Neural crest cell (in vitro differentiated cells): Measurements from ENCODE around the gene BCORL1. TPM values are rescaled to one million over a fixed set of nuclear protein-coding genes. Genes with fewer than 3 reads are reported as not detected.

Experiments used
- DNase-seq: peaks from one replicate; pipeline ENCODE4 v3.0.0; 2021; ENCODE audit warnings: low read depth, mixed read lengths, low spot score
- H3K27ac Mint-ChIP-seq: one replicate; pipeline ENCODE4 v1.8.0; 2021; ENCODE audit warnings: mild to moderate bottlenecking, mixed read lengths; ENCODE audit not compliant: unreplicated experiment
- H3K27me3 Mint-ChIP-seq: 2 replicates; pipeline ENCODE4 v1.8.0; 2021; ENCODE audit warnings: low read depth, mild to moderate bottlenecking, mixed read lengths
- H3K36me3 Mint-ChIP-seq: 2 replicates; pipeline ENCODE4 v1.8.0; 2021; ENCODE audit warnings: low read depth, mild to moderate bottlenecking, mixed read lengths
- H3K4me1 Mint-ChIP-seq: 2 replicates; pipeline ENCODE4 v1.8.0; 2021; ENCODE audit warnings: mixed read lengths
- H3K4me3 Mint-ChIP-seq: one replicate; pipeline ENCODE4 v1.8.0; 2021; ENCODE audit warnings: mild to moderate bottlenecking, mixed read lengths
- H3K9me3 Mint-ChIP-seq: 2 replicates; pipeline ENCODE4 v1.8.0; 2021; ENCODE audit warnings: mixed read lengths
- total RNA-seq: library from RNA; stranded (reverse); gene quantifications from 2 replicates; pipeline ENCODE4 v1.2.1, GENCODE V29; 2021
- TF ChIP-seq, protein P1 (sequence below): fragments of 200-600 bp; sonication (generic); conservative IDR thresholded peaks from 2 replicates; pipeline ENCODE4 v1.5.0; 2021; ENCODE audit warnings: antibody characterized with exemption, mild to moderate bottlenecking

The BCORL1 gene
- total RNA-seq, 1 donor from 2014 or later = 46.2 TPM

DNA sequence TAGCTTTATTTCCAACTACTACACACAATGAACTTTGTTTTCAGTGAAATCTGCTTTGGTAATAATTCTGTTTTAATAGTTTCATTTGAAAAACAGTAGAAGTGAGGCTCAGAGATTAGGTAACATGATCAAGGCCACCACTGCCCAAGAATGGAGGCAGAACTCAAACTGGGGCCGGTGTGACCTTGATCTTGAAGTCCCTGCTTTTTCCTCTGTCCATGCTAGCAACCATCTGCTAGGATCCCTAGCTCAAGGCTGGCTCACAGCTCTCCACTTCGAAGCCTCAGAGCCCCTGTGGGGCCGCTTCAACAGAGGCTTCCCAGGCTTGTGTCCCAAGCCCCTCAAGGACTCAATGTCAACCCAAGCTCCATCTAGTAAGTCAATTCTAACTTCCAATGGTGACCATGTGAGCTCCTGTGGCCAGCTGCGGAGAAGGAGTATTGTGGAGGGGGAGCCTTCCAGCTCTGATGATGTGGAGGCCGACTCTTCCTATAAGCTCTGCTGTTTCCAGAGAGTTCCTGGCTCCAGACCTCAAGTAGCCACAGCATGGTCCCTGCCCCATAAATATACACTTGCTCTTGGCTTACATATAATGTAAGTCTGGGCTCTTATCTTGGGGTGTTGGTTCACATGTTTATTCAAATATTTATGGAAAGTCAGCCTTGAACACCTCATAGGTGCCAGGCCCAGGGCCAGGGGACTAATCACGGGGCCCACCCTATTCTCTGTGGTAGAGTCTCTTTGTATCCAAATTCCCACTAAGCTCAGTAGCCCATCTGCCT is 113.0 kb downstream of the BCORL1 start:
- DNase-seq = no peak
- H3K4me3 Mint-ChIP-seq = no peak overlapping the region
- H3K9me3 Mint-ChIP-seq = no peaks in the 10 kb centered on the region
- no peaks in the 10 kb centered on the region for H3K27me3 Mint-ChIP-seq
- H3K36me3 Mint-ChIP-seq = no peaks in the 10 kb centered on the region
- no peak overlapping the region for H3K27ac Mint-ChIP-seq
- no peaks in the 10 kb centered on the region for H3K4me1 Mint-ChIP-seq
- TF ChIP-seq, protein P1, sequence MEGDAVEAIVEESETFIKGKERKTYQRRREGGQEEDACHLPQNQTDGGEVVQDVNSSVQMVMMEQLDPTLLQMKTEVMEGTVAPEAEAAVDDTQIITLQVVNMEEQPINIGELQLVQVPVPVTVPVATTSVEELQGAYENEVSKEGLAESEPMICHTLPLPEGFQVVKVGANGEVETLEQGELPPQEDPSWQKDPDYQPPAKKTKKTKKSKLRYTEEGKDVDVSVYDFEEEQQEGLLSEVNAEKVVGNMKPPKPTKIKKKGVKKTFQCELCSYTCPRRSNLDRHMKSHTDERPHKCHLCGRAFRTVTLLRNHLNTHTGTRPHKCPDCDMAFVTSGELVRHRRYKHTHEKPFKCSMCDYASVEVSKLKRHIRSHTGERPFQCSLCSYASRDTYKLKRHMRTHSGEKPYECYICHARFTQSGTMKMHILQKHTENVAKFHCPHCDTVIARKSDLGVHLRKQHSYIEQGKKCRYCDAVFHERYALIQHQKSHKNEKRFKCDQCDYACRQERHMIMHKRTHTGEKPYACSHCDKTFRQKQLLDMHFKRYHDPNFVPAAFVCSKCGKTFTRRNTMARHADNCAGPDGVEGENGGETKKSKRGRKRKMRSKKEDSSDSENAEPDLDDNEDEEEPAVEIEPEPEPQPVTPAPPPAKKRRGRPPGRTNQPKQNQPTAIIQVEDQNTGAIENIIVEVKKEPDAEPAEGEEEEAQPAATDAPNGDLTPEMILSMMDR = no peak

DNA sequence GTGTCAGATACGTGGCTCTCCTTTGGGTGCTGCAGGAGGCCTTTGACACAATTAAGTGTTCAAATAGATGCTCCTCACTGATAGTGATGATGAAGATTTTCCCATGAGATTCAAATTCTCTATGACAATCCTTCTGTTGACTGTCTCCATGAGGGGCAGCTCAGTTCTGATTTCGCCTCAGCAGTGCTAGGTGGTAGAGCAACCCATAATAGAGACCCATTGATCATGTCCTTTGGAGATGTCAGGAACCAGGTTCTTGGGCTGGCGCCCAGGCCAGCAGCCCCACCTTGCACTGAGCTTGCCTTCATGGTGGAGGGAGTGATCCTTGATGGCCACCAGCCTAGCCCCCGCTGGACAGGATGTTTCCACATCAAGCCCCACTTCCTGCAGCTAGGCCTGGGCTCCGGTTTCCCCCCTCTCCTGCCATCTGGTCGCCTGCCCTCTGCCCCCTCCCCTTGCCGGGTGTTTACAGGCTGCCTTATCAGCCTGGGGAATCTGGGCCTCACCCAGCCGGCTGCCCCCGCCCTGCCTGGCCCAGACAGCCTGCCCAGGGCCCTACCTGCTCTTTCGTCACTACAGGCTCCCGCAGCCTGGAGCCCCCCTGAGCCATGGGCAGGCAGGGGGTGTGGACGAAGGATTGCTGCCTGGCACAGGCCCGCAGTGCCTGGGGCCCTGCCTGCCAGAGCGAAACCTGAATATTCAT is 115.2 kb downstream of the BCORL1 start:
- no peak for DNase-seq
- no peaks in the 10 kb centered on the region for H3K4me1 Mint-ChIP-seq
- no peaks in the 10 kb centered on the region for H3K27me3 Mint-ChIP-seq
- TF ChIP-seq, protein P1 = no peak
- peaks cover 2% of the 10 kb centered on the region for H3K9me3 Mint-ChIP-seq
- H3K27ac Mint-ChIP-seq = no peak overlapping the region
- no peak overlapping the region for H3K4me3 Mint-ChIP-seq
- H3K36me3 Mint-ChIP-seq = no peaks in the 10 kb centered on the region

DNA sequence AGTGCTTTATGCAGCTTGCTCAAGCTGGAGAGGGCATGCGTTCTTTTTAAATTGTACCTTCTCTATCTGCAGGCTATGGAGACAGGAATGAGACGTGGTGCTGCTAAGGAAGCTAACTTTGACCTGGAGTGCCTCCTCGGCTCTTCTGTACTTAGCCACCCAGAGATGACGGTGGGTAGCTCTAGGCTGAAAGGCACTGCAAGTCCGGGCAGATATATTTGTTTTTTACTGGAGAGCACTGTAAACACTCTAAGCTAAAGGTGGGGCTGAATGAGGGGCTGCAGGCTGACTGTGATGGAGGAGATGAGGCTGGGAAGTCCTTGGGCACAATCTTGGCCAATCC is 115.7 kb downstream of the BCORL1 start:
- no peaks in the 10 kb centered on the region for H3K36me3 Mint-ChIP-seq
- no peak for DNase-seq
- H3K27ac Mint-ChIP-seq = no peak overlapping the region
- TF ChIP-seq, protein P1 = no peak
- no peaks in the 10 kb centered on the region for H3K4me1 Mint-ChIP-seq
- H3K9me3 Mint-ChIP-seq = peaks cover 2% of the 10 kb centered on the region
- H3K4me3 Mint-ChIP-seq = no peak overlapping the region
- peaks cover 2% of the 10 kb centered on the region for H3K27me3 Mint-ChIP-seq

DNA sequence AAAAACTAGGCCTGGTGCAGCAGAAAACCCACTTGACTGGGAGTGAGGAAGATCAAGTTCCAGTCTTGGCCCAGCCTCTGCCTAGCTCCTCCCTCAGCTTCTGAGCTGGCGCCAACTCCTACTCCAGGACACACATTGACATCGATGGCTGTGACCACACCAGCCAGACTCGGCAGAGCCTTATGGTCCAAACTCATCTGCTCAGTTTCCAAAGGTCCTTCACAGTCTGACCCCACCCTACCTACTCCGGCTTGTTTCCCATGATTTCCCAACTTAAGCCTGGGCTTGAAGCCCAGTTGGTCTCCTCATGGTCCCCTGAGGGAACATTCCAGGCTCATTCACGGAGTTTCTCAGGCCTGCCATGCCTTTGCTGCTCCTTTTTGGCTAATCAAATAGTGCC is 117.7 kb downstream of the BCORL1 start:
- Mint-ChIP-seq H3K27me3 (peaks cover 4% of the 10 kb centered on the region), H3K4me3 (no peak overlapping the region), H3K36me3 (no peaks in the 10 kb centered on the region), H3K4me1 (peaks cover 1% of the 10 kb centered on the region), H3K27ac (no peak overlapping the region), H3K9me3 (peaks cover 2% of the 10 kb centered on the region)
- no peak for DNase-seq
- TF ChIP-seq, protein P1 = no peak

DNA sequence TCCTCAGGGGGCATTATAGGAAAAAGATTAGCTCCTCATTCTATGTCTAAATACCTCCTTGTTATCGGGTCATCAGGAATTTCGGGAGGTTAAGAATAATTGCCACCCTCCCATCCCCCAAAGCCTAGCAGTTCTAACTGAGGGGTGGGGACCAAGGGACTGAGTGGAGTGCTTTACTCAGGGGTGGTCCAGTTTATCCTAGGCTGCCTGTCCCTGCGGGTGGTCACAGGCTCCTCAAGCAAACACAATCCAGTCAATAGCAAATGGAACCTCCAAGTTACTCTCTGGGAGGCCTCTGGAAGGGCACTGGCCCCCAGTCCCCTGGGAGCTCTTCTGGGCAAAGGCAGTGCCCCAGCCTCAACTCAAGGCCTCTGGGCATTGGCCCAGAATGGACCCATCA is 121.2 kb downstream of the BCORL1 start:
- Mint-ChIP-seq H3K4me3 (no peak overlapping the region), H3K27ac (no peak overlapping the region), H3K27me3 (peaks cover 26% of the 10 kb centered on the region), H3K4me1 (peaks cover 16% of the 10 kb centered on the region), H3K9me3 (peaks cover 2% of the 10 kb centered on the region), H3K36me3 (no peaks in the 10 kb centered on the region)
- DNase-seq = no peak
- TF ChIP-seq, protein P1 = no peak
